Liver (tissue), 3 donors: ENCODE results near the gene DACH1.

Experiments
- ATF3 ChIP-seq: IDR thresholded peaks from 2 replicates; pipeline ENCODE4 v1.6.1; 2016; ENCODE audit warnings: antibody characterized with exemption
- CTCF ChIP-seq: fragments of 150-350 bp; IDR thresholded peaks from 2 replicates; pipeline ENCODE4 v1.5.1; 2017; ENCODE audit warnings: improper control_type of control experiment, low read depth, low read length; ENCODE audit not compliant: missing input control
- FOXA1 ChIP-seq: IDR thresholded peaks from 2 replicates; pipeline ENCODE4 v1.6.1; 2016; ENCODE audit warnings: antibody characterized with exemption
- FOXA2 ChIP-seq: IDR thresholded peaks from 2 replicates; pipeline ENCODE4 v1.6.1; 2016; ENCODE audit warnings: antibody characterized with exemption
- GABPA ChIP-seq, 2 donors: IDR thresholded peaks in 1 of 2; conservative IDR thresholded peaks in 1 of 2; 2 replicates each; pipeline ENCODE4 v1.6.1; 2016; ENCODE audit warnings: antibody characterized with exemption in 2 of 2, mild to moderate bottlenecking in 1 of 2, moderate library complexity in 1 of 2
- HNF4G ChIP-seq: IDR thresholded peaks from 2 replicates; pipeline ENCODE4 v1.6.1; 2016; ENCODE audit warnings: antibody characterized with exemption
- JUND ChIP-seq, 2 donors: IDR thresholded peaks; 2 replicates each; pipeline ENCODE4 v1.6.1; 2016; ENCODE audit warnings: antibody characterized with exemption in 2 of 2
- RAD21 ChIP-seq, 2 donors: IDR thresholded peaks; 2 replicates each; pipeline ENCODE4 v1.6.1; 2016; ENCODE audit warnings: antibody characterized with exemption in 2 of 2, mild to moderate bottlenecking in 2 of 2
- REST ChIP-seq: IDR thresholded peaks from 2 replicates; pipeline ENCODE4 v1.6.1; 2016; ENCODE audit warnings: antibody characterized with exemption, mild to moderate bottlenecking
- SP1 ChIP-seq: IDR thresholded peaks from 2 replicates; pipeline ENCODE4 v1.6.1; 2018; ENCODE audit warnings: antibody characterized with exemption, mild to moderate bottlenecking
- TAF1 ChIP-seq: conservative IDR thresholded peaks from 2 replicates; pipeline ENCODE4 v1.6.1; 2016; ENCODE audit warnings: antibody characterized with exemption, mild to moderate bottlenecking
- YY1 ChIP-seq: IDR thresholded peaks from 2 replicates; pipeline ENCODE4 v1.6.1; 2016; ENCODE audit warnings: antibody characterized with exemption, mild to moderate bottlenecking
- TF ChIP-seq, protein P1 (sequence below): IDR thresholded peaks from 2 replicates; pipeline ENCODE4 v1.6.1; 2016; ENCODE audit warnings: antibody characterized with exemption
- donor health status: healthy.
- donor health status: healthy.

DNA sequence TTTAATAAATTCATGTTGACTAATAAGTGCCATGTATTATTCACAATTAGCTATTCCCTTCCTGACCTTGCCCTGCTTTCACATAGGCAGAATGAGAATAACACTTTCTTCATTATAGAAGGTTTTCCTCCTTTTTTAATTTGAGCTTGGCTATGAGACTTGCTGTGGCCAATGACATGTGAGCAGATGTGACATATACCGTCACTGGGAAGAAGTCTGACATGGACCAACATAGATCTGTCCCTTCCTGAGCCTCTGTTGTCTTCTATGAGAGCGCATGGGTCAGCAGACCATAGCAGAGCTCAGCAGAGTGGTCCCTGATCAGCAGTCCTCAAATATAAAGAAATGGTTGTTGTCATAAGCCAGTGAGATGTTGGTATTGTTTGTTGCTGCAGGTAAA lies 163.9 kb downstream of the DACH1 start:
- TF ChIP-seq CTCF = no peak
- no peak for TF ChIP-seq ATF3
- TF ChIP-seq JUND (IDR thresholded peaks at IDR 0.05) = no peak
- TF ChIP-seq, protein P1, sequence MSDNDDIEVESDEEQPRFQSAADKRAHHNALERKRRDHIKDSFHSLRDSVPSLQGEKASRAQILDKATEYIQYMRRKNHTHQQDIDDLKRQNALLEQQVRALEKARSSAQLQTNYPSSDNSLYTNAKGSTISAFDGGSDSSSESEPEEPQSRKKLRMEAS = no peak
- no peak for TF ChIP-seq SP1
- no peak for TF ChIP-seq YY1
- no peak for TF ChIP-seq RAD21 (IDR thresholded peaks at IDR 0.05)
- no peak for TF ChIP-seq REST
- TF ChIP-seq FOXA2 = no peak
- no peak for TF ChIP-seq GABPA (IDR thresholded peaks at IDR 0.05 in 1 of 2, conservative IDR thresholded peaks at IDR 0.05 in 1 of 2)
- TF ChIP-seq TAF1 = no peak
- no peak for TF ChIP-seq FOXA1
- TF ChIP-seq HNF4G = no peak
